ENCODE results near the gene DTWD1. TPM values are rescaled to one million over a fixed set of nuclear protein-coding genes. Genes with fewer than 3 reads are reported as not detected.

Gene DTWD1
- total and polyA plus RNA-seq, 10 of the 15 experiments (the other 5 are each of a cell fraction or from before 2014, with no cell fraction given) = 13.9 to 32.0 (median 19.3) TPM

DNA sequence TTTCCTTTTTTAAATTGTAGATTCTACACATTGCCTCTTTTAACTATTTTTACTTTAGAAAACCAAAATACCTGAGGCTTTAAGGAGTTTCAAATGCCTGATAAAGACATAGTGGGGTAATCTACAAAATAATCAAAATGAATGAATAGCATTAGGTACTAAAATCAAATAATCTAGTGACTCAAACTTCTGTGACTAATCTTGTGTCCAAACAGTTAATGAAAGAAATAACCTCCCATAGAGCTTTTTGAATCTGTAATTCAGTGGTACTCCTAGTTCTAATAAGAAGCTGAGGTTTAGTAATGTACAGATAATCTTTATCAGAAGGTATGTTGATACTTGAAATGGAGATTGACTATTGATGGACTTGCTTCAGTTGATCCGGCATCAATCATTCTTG is 53.0 kb downstream of the DTWD1 start:
- ChIA-PET RAD21 (ENCODE audit: unreplicated experiment) (no interaction called here), SMC1A (ENCODE audit: uncharacterized antibody, unreplicated experiment) (no interaction called here), CTCF (no interaction called here), POLR2A (no interaction called here)
- Histone ChIP-seq H3K4me2 (ENCODE audit: control insufficient read depth, insufficient read depth) (no peak overlapping the region), H3K79me2 (ENCODE audit: control insufficient read depth, insufficient read depth, low read length) (no peaks in the 10 kb centered on the region), H3K27me3 (replicated peaks in 1 of 2; ENCODE audit: control insufficient read depth in 2 of 2, insufficient read depth in 2 of 2, low read length in 1 of 2) (no peaks in the 10 kb centered on the region), H3K9me3 (replicated peaks; ENCODE audit: control insufficient read depth, insufficient read depth, low read length) (no peaks in the 10 kb centered on the region), H4K20me1 (ENCODE audit: control insufficient read depth, insufficient read depth) (no peaks in the 10 kb centered on the region), H3K4me1 (ENCODE audit: control insufficient read depth, insufficient read depth, low read length) (no peaks in the 10 kb centered on the region), H3K9ac (ENCODE audit: control insufficient read depth, insufficient read depth, low read length) (no peak overlapping the region), H2AFZ (ENCODE audit: control insufficient read depth, low read depth, low read length) (no peak overlapping the region), H3K27ac (ENCODE audit: control insufficient read depth, insufficient read depth) (no peak overlapping the region), H3K36me3 (ENCODE audit: control insufficient read depth in 2 of 2, insufficient read depth in 2 of 2, low read length in 1 of 2) (no peaks in the 10 kb centered on the region), H3K4me3 (no peak overlapping the region)
- BruUV-seq (replicated peaks) = no TSS peak
- no peak for TF ChIP-seq ZSCAN29 (IDR thresholded peaks at IDR 0.05)
- no peak for TF ChIP-seq ZNF384 (IDR thresholded peaks at IDR 0.05; ENCODE audit: borderline replicate concordance, low read depth, low read length)
- TF ChIP-seq HDGF (IDR thresholded peaks at IDR 0.05) = no peak
- 21% methylated on average over 1 of the region's 1 CpG for WGBS (ENCODE audit: insufficient coverage, insufficient replicate concordance, low lambda C conversion rate, missing lambda C conversion rate)
- FAIRE-seq = no peak
- DNase-seq (ENCODE audit: low read depth, low spot score) = no peak
- in situ Hi-C loops (cut with MboI) (no loop called here), intact Hi-C loops (cut with micrococcal nuclease; ENCODE audit: unreplicated experiment) (no loop called here)
- ATAC-seq = no peak

- intact Hi-C loops (cut with micrococcal nuclease; ENCODE audit: unreplicated experiment) (no loop called here), in situ Hi-C loops (cut with MboI) (no loop called here)
- ChIA-PET SMC1A (ENCODE audit: uncharacterized antibody, unreplicated experiment) (no interaction called here), CTCF (no interaction called here), POLR2A (no interaction called here), RAD21 (ENCODE audit: unreplicated experiment) (no interaction called here)
- H2AFZ ChIP-seq (ENCODE audit: control insufficient read depth, low read depth, low read length) = no peak overlapping the region
- H3K27me3 ChIP-seq (replicated peaks in 1 of 2; ENCODE audit: control insufficient read depth in 2 of 2, insufficient read depth in 2 of 2, low read length in 1 of 2) = no peaks in the 10 kb centered on the region
- no peak overlapping the region for H3K4me3 ChIP-seq
- no peaks in the 10 kb centered on the region for H3K79me2 ChIP-seq (ENCODE audit: control insufficient read depth, insufficient read depth, low read length)
- TF ChIP-seq SP1 (IDR thresholded peaks at IDR 0.05; ENCODE audit: low read depth, low read length) (no peak), MTA3 (IDR thresholded peaks at IDR 0.05; ENCODE audit: borderline replicate concordance, low read length) (no peak)
- H3K27ac ChIP-seq (ENCODE audit: control insufficient read depth, insufficient read depth) = no peak overlapping the region
- DNase-seq (ENCODE audit: low read depth, low spot score) (no peak), ATAC-seq (no peak), FAIRE-seq (no peak)
- no peaks in the 10 kb centered on the region for H3K36me3 ChIP-seq (ENCODE audit: control insufficient read depth in 2 of 2, insufficient read depth in 2 of 2, low read length in 1 of 2)
- H3K9ac ChIP-seq (ENCODE audit: control insufficient read depth, insufficient read depth, low read length) = no peak overlapping the region
- H3K4me2 ChIP-seq (ENCODE audit: control insufficient read depth, insufficient read depth) = no peak overlapping the region
- no TSS peak for BruUV-seq (replicated peaks)
- no peaks in the 10 kb centered on the region for H3K9me3 ChIP-seq (replicated peaks; ENCODE audit: control insufficient read depth, insufficient read depth, low read length)
- H3K4me1 ChIP-seq (ENCODE audit: control insufficient read depth, insufficient read depth, low read length) = no peaks in the 10 kb centered on the region
- 0% methylated on average over 1 of the region's 1 CpG for WGBS (ENCODE audit: insufficient coverage, insufficient replicate concordance, low lambda C conversion rate, missing lambda C conversion rate)
- H4K20me1 ChIP-seq (ENCODE audit: control insufficient read depth, insufficient read depth) = no peaks in the 10 kb centered on the region
These were observed 53.5 kb downstream of the DTWD1 start for GRCh38 chr15:49674370-49674769.

Measured in GM12878 (cell line).